Testis (tissue), 3 donors: ENCODE results near the gene APIP. TPM values are rescaled to one million over a fixed set of nuclear protein-coding genes. Genes with fewer than 3 reads are reported as not detected.
A peak's percentile ranks its signal among the peaks of the same experiment; 100 is the strongest.

Experiments used
- DNase-seq: peaks from one replicate; pipeline ENCODE4 v3.0.0-alpha.2; 2019
- H3K27ac ChIP-seq, 2 donors: fragments of 200-600 bp; sonication (generic); one replicate each; pipeline ENCODE4 v1.5.1; 2019
- H3K27me3 ChIP-seq: fragments of 200-600 bp; sonication (generic); one replicate; pipeline ENCODE4 v1.5.1; 2019
- H3K36me3 ChIP-seq: fragments of 200-600 bp; sonication (generic); one replicate; pipeline ENCODE4 v1.5.1; 2017; ENCODE audit warnings: low read depth; ENCODE audit errors: missing control alignments
- H3K4me1 ChIP-seq: fragments of 200-600 bp; sonication (generic); one replicate; pipeline ENCODE4 v1.5.1; 2019
- H3K4me3 ChIP-seq, 2 donors: fragments of 200-600 bp; sonication (generic); one replicate each; pipeline ENCODE4 v1.5.1; 2017 to 2019
- H3K9me3 ChIP-seq: fragments of 200-600 bp; sonication (generic); one replicate; pipeline ENCODE4 v1.5.1; 2017
- POLR2A ChIP-seq: fragments of 450-650 bp; IDR thresholded peaks from one replicate; pipeline ENCODE4 v1.6.1; 2017; ENCODE audit warnings: antibody characterized with exemption, mild to moderate bottlenecking, moderate library complexity
- WGBS, 2 donors: methylation state at CpG; one replicate each; pipeline ENCODE4 v1.1.5; 2018; 5-methylcytosine and 5-hydroxymethylcytosine counted together
- intact Hi-C: fragments of 100-400 bp; cut with DNase I; formaldehyde crosslinking; loops from one replicate; pipeline ENCODE4 v1.15.1; 2023; ENCODE audit warnings: low total_unique reads
- polyA plus RNA-seq: library from polyadenylated mRNA; stranded (reverse); fragments of 350-450 nt; fragmentation: Illumina TruSeq; extraction: RNeasy Lipid Tissue Mini Kit (QIAGEN cat#74804); gene quantifications from one replicate; pipeline ENCODE4 v1.2.3, GENCODE V29; 2014; ENCODE audit warnings: low read depth, low replicate concordance; ENCODE audit not compliant: insufficient read depth
- total RNA-seq, 2 donors: library from RNA; depleted of rRNA; stranded (reverse); fragments of >200 nt; gene quantifications; one replicate each; pipeline ENCODE4 v1.2.3, GENCODE V29; 2016
- TF ChIP-seq, protein P1 (sequence below), 3 experiments: fragments of 450-650 bp in 2 of 3; fragments of 200-600 bp in 1 of 3; sonication (generic) in 1 of 3; IDR thresholded peaks; one replicate each; pipeline ENCODE4 v1.5.1; 2016 to 2019; ENCODE audit warnings: antibody characterized with exemption in 3 of 3, mild to moderate bottlenecking in 2 of 3, moderate library complexity in 1 of 3

APIP gene
- total and polyA plus RNA-seq, 3 donors from 2014 or later = 20.2 to 28.9 (median 27.7) TPM

- Histone ChIP-seq H3K4me1 (no peaks in the 10 kb centered on the region), H3K36me3 (no peaks in the 10 kb centered on the region), H3K9me3 (no peaks in the 10 kb centered on the region), H3K27me3 (no peaks in the 10 kb centered on the region), H3K4me3 (no peak overlapping the region), H3K27ac (no peak overlapping the region)
- no peak for DNase-seq
- intact Hi-C loops = no loop called here
- no peak for TF ChIP-seq POLR2A
- TF ChIP-seq, protein P1, sequence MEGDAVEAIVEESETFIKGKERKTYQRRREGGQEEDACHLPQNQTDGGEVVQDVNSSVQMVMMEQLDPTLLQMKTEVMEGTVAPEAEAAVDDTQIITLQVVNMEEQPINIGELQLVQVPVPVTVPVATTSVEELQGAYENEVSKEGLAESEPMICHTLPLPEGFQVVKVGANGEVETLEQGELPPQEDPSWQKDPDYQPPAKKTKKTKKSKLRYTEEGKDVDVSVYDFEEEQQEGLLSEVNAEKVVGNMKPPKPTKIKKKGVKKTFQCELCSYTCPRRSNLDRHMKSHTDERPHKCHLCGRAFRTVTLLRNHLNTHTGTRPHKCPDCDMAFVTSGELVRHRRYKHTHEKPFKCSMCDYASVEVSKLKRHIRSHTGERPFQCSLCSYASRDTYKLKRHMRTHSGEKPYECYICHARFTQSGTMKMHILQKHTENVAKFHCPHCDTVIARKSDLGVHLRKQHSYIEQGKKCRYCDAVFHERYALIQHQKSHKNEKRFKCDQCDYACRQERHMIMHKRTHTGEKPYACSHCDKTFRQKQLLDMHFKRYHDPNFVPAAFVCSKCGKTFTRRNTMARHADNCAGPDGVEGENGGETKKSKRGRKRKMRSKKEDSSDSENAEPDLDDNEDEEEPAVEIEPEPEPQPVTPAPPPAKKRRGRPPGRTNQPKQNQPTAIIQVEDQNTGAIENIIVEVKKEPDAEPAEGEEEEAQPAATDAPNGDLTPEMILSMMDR (IDR thresholded peaks at IDR 0.05) = no peak
Measured at GRCh38 chr11:34843271-34843670, 72.9 kb downstream of the APIP start.

GRCh38 chr11:34840736-34841386 lies 75.3 kb downstream of the APIP start:
- Histone ChIP-seq H3K4me1 (peaks cover 2% of the 10 kb centered on the region), H3K27ac (no peak overlapping the region), H3K4me3 (no peak overlapping the region), H3K9me3 (no peaks in the 10 kb centered on the region), H3K27me3 (no peaks in the 10 kb centered on the region), H3K36me3 (no peaks in the 10 kb centered on the region)
- 51 to 53% methylated on average over 4 of the region's 4 CpGs for WGBS, 2 donors
- no peak for TF ChIP-seq POLR2A
- TF ChIP-seq, protein P1 (IDR thresholded peaks at IDR 0.05) = peak in 1 of 3 experiments; percentile 21
- intact Hi-C loops = no loop called here
- no peak for DNase-seq

GRCh38 chr11:34839969-34840368 lies 76.2 kb downstream of the APIP start:
- WGBS, 2 donors = 89 to 100% methylated on average over 2 of the region's 2 CpGs
- H3K36me3 ChIP-seq = no peaks in the 10 kb centered on the region
- no peak for TF ChIP-seq POLR2A
- TF ChIP-seq, protein P1 (IDR thresholded peaks at IDR 0.05) = no peak
- DNase-seq = no peak
- H3K27ac ChIP-seq = no peak overlapping the region
- H3K9me3 ChIP-seq = no peaks in the 10 kb centered on the region
- no peaks in the 10 kb centered on the region for H3K27me3 ChIP-seq
- H3K4me1 ChIP-seq = peaks cover 2% of the 10 kb centered on the region
- intact Hi-C loops = no loop called here
- H3K4me3 ChIP-seq = no peak overlapping the region

DNA sequence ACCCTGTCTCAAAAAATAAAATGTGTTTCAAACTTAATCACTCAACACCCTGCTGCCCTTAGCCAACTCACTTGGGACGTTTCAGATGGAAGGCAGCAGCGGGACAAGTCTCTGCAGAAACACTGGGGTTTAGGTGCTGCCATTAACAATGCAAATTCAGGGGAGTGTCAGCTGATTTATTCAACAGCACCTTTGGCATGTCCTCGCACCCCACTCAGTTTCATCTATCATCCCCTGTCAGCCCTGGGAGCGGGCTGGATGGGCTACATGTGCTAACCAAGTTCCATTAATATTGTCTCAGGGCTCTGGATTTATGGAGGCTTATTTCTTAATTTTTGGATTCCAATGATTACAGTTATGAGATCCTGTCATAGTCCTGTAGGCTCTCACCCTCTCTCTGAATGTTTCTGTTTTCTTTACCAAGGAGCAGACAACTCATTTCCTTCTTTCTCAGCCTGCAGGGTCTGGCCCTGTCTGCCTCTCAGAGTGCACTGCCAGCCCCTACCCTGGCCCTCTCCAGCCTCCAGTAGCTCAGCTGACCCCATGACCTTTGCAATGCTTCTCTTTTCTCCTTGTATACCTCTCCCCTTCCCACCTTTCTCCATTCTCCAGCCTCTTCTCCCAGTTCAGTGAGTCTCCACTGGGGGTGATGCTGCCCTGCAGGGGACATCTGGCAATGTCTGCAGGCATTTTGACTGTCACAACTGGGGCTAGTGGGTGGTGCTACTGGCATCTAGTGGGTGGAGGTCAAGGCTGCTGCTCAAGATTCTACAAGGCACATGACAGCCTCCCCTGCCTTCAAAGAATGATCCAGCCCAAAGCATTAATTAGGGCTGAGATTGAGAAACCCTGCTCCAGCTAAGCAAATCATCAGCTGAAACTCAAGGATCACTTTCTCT lies 79.0 kb downstream of the APIP start:
- no peak overlapping the region for H3K27ac ChIP-seq
- H3K9me3 ChIP-seq = no peaks in the 10 kb centered on the region
- TF ChIP-seq POLR2A = no peak
- TF ChIP-seq, protein P1 (IDR thresholded peaks at IDR 0.05) = peak in 1 of 3 experiments; percentile 11
- peaks cover 2% of the 10 kb centered on the region for H3K4me1 ChIP-seq
- no peaks in the 10 kb centered on the region for H3K36me3 ChIP-seq
- peak; percentile 22 for DNase-seq
- H3K27me3 ChIP-seq = no peaks in the 10 kb centered on the region
- intact Hi-C loops = no loop called here
- H3K4me3 ChIP-seq = no peak overlapping the region
- 49 to 67% methylated on average over 4 of the region's 4 CpGs for WGBS, 2 donors
